ENCODE results near the gene EYA2.
A peak's percentile ranks its signal among the peaks of the same experiment; 100 is the strongest.
"Not testable (repeated sequence)": the region's sequence is repeated elsewhere in the genome, so short reads cannot be mapped to it uniquely, and the experiment has no call there.

Gene EYA2

GRCh38 chr20:46959081-46959692, 64.5 kb downstream of the EYA2 start:
- DNase-seq: peak; percentile 20 to 68 (median 42)

DNA sequence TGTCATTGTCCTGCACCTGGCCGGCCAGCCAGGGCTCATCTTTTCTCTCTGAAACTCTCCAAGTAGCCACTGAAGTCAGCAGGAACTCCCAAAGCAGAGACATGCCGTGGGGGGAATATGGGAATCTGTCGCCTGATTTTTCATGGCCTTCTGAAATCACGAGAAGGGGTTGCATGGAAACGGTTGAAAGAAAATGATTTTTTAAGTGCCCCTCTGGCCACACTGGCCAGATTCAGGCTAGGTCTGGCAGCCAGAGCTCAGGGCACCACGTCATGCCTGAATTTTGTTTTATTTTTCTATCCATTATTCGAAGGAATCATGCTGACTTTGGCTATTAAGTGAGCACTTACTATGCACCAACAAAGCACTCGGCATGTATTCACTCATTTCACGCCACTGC, 65.2 kb downstream of the EYA2 start:
- DNase-seq: no peak

- DNase-seq: no peak
Observed at GRCh38 chr20:46960536-46960935, 65.9 kb downstream of the EYA2 start.

GRCh38 chr20:46961968-46962367, 67.3 kb downstream of the EYA2 start:
- DNase-seq: not testable (repeated sequence)

- DNase-seq: no peak
Observed at GRCh38 chr20:46962452-46963195, 68.0 kb downstream of the EYA2 start.

DNA sequence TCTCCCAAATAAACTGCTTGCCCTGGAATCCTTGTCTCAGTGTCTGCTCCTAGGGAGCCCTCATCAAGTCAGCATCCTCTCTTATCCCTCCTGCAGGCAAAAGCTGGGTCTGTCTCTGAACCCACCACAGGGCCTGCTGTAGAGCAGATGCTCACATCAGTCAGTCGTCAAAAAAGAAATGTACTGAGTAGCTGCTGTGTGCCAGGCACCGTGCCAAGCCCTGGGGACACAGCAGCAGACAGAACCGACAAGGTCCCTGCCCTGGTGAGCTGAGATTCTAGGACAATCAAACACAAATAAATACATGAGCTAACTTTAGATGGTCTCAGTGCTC, 68.5 kb downstream of the EYA2 start:
- no peak for DNase-seq

- no peak for DNase-seq
Observed at GRCh38 chr20:46963758-46964617, 69.3 kb downstream of the EYA2 start.

DNA sequence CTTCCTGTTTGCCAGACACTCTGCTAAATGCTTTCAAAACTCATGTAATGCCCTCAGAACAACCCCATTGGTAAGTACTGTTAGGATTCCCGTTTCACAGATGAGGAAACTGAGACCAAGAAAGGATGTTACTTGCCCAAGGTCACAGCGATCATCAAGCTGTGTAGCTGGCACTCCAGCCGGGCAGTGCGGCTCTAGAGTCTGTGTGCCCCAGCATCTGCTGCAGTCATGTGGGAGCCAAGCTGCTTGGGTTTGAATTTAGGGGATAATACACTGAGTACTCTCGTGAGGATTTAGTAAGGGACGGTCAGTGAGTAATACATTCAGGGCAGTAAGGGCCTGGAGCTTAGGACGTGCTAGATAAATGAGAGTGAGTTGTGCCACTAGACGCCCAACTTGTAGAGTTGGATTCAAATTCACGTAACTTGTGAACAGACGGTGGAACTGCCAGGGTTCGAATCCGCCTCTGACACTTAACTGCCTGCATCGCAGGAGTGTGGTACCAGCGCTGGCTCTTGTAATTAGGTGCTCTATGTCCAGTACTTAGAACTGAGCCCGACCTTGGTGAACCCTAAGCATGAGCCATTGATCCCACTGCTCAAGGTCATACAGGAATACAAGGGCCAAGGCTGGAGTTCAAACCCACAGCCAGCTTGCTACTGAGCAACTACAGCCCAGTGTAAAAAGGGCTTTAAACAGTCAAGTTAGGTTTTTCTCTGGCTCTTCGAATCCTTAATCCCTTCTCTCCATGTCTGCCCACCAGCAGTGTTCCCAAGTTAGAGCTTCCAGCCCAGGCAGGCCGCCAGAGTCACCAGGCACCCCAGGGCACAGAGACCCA, 70.2 kb downstream of the EYA2 start:
- no peak for DNase-seq

- DNase-seq: no peak
Observed at GRCh38 chr20:46965477-46965876, 70.8 kb downstream of the EYA2 start.

DNA sequence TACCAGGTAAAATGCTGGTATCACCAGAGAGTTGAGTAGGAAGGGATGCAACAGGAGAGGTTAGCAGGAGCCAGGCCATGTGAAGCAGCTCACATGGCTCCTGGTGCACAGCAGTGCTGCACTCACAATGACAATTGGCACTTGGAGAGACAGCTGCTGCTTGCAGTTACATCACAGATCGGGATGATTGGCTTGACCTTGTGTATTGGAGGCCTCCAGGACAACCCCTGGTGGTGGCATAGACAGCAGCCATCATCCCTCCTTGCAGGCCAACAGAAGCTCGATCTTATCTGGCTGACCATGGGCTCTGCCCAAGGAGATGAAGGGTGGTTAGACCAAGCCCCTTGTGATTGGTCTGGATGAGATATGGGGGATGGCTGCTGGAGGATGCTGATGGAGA, 73.0 kb downstream of the EYA2 start:
- DNase-seq: no peak

DNA sequence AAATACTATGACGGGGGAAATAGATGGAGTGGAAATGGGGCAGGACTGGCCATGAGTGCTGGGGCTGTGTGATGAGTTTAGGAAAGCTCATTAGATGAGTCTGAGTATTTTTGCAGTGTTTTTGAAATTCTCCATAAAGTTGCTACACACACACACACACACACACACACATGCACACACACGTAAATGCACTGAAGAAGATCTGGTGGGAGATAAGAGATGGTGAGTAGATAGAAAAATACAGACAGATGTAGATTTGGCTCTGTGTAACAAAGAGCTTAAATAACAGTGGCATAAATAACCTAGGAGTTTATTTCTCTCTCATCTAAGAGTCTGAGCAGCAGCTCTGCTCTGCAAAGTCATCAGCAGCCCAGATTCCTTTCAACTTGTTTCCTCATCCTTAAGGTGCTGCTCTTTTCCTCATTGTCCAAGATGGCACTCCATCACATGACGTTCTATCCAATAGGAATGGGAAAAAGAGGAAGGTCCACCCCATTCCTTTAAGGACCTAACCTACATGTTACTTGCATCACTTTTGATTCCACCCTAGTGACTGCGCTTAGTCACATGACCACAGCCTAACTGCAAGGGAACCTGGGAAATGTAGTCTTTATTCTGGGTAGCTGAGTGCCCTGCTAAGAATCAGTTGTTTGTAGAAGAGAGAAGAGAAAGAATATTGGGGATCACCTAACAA, 76.4 kb downstream of the EYA2 start:
- DNase-seq: peak; percentile 47 to 53 (median 49)

- DNase-seq: no peak
Observed at GRCh38 chr20:46973766-46974165, 79.1 kb downstream of the EYA2 start.

DNA sequence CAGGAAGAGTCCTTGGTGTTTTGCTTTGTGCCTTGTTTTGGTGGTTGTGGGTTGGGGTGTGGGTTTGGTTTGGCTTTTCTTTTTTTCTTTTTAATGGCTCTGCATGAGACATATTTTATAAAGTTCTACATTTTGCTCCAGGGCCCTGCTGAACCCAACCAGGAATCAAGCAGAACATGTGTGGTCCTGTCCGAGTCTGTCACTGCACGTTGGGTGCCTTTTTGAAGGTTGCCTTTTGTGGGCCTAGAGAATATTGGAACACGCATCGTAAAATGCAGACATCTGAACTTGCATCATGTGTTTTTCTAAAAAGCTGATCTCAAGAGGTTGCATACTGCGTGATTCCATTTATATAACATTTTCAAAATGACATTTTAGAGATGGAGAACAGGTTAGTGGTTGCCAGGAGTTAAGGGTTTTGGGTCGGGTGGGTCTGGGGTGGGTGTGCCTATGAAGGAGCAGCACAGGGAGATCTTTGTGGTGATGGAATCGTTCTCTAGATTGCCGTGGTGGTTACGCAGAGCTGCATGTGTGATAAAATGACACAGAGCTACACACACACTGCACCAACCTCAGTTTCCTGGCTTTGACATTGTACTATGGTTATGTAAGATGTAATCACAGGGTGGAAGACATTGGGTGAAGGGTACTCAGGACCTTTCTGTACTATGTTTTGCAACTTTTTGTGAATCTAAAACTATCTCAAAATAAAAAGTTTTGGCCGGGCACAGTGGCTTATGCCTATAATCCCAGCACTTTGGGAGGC, 80.2 kb downstream of the EYA2 start:
- DNase-seq: no peak

GRCh38 chr20:46975976-46976375, 81.3 kb downstream of the EYA2 start:
- no peak for DNase-seq

DNA sequence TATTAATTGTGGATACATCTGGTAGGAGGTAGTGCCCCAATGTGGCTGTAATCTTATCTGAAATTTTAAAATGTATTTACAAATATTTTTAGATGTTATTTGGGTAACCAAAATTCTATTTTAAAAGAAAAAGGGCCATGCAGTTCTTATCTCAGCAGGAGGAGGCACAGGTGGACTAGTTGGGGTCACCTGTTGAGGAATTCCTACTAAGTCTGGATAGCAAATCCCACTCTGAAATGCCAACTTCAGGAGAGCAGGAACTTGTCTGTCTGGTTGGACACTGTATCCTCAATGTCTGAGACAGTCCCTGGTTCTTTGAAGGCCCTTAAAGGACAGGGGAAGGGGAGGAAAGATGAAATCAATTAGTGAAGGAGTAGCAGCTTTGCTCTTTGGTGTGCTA, 82.6 kb downstream of the EYA2 start:
- DNase-seq: no peak

GRCh38 chr20:46977909-46978588, 83.4 kb downstream of the EYA2 start:
- DNase-seq: no peak

DNA sequence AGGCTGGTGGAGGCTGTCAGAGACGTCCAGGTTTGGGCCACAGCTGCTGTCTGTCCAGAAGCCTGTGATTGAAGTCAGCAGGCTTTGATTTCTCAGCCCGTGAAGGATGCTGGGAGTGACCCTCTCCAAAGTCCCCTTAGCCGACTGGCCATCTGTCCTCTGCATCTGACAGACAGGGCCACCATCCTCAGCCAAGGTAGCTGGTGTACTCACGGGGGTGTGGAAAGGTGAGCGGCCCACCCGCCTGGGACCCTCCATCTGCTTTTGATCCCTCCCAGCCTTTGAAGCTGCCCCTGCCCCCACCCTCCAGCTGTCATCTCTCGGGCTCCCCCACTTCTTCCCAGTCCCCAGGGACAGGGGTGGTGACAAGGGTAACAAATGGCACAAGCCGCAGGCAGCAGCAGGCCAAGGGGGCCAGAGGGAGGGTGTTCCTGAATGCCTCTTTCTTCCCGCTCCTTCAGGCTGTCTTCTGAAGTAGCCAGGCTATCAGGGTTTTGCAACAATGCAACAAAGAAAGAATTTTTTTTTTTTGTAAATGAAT, 84.4 kb downstream of the EYA2 start:
- no peak for DNase-seq

DNA sequence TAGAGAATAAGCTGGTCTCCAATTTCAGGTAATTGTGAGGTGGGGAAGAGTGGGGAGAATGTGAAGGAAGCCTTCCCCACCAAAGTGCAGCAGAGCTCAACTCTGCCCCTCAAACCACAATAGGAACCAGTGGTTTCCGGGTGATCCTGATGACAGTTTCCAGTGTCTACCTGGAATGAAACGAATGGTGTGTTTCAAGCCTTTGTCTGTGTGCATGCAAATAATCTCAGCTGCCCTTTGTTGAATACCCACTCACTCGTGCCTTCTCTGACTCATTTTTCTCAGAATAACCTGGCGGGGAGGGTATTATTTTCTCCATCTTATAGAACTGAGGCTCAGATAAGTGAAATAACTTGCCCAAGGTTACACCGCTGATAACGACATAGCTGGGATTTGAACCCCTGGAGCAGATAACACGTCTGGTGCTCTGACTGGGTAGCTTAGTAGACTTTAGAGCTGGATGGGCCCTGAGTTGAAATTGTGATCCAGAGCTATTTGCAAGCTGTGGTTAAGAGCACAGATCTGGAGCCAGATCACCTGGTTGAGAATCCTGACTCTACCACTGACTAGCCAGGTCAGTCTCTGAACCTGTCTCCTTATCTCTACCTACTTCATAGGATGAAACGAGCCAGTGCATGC, 85.1 kb downstream of the EYA2 start:
- DNase-seq: no peak

DNA sequence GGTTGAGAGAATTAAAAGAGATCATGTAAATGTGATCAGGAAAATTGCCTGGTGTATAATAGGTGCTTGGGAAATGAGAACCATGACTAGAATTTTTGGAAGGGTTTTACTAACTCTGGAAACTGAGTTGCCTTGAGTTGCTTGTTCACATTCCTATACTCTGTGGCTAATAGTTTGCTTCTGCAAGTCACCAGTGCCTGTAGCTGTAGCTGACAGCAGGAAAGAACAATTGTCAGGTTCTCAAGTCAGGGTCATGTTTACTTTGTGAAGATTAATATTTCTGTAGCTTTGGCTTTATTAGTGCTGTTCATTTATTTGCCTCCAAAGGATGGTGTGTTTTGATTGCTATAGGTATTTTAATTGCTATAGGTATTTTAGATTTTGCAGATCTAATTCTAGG, 86.5 kb downstream of the EYA2 start:
- DNase-seq: no peak

GRCh38 chr20:46983466-46983865, 88.8 kb downstream of the EYA2 start:
- DNase-seq: no peak

All from suppressor macrophage treated with lipopolysaccharide for 1 hour (primary cell).